ENCODE measurements around the gene SUFU.

GRCh38 chr10:102527546-102527945, 23.8 kb downstream of the SUFU start:
- TF ChIP-seq CTCF (IDR thresholded peaks at IDR 0.05) (no peak), POLR2A (IDR thresholded peaks at IDR 0.05) (no peak)
